ENCODE measurements around the gene CLASP1.
"Not testable (repeated sequence)": the region's sequence is repeated elsewhere in the genome, so short reads cannot be mapped to it uniquely, and the experiment has no call there.

DNA sequence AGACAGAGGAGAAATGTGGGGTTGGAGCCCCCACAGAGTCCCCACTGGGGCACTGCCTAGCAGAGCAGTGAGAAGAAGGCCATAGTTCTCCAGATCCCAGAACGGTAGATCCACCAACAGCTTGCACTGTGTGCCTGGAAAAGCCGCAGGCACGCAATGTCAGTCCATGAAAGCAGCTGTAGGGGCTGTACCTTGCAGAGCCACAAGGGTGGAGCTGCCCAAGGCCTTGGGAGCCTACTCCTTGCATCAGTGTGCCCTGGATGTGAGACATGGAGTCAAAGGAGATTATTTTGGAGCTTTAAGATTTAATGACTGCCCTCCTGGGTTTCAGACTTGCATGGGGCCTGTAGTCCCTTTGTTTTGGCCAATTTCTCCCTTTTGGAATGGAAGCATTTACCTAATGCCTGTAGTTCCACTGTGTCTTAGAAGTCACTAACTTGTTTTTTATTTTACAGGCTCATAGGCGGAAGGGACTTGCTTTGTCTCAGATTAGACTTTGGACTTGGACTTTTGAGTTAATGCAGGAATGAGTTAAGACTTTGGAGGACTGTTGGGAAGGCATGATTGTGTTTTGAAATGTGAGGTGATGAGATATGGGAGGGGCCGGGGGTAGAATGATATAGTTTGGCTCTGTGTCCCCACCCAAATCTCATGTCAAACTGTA, 274.7 kb downstream of the CLASP1 start:
- not testable (repeated sequence) for TF ChIP-seq POLR2A (IDR thresholded peaks at IDR 0.05)
- TF ChIP-seq, protein P1, sequence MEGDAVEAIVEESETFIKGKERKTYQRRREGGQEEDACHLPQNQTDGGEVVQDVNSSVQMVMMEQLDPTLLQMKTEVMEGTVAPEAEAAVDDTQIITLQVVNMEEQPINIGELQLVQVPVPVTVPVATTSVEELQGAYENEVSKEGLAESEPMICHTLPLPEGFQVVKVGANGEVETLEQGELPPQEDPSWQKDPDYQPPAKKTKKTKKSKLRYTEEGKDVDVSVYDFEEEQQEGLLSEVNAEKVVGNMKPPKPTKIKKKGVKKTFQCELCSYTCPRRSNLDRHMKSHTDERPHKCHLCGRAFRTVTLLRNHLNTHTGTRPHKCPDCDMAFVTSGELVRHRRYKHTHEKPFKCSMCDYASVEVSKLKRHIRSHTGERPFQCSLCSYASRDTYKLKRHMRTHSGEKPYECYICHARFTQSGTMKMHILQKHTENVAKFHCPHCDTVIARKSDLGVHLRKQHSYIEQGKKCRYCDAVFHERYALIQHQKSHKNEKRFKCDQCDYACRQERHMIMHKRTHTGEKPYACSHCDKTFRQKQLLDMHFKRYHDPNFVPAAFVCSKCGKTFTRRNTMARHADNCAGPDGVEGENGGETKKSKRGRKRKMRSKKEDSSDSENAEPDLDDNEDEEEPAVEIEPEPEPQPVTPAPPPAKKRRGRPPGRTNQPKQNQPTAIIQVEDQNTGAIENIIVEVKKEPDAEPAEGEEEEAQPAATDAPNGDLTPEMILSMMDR (IDR thresholded peaks at IDR 0.05), result not testable (repeated sequence)

Data from vagina (tissue), 2 donors.